Trophoblast cell (in vitro differentiated cells and primary cell): ENCODE data around the gene OR6X1. TPM values are rescaled to one million over a fixed set of nuclear protein-coding genes. Genes with fewer than 3 reads are reported as not detected.

Experiments
- DNase-seq, 2 donors: peaks; one replicate each; pipeline ENCODE4 v3.0.0-alpha.2; 2016
- H2AFZ ChIP-seq: 2 replicates; pipeline ENCODE4 v1.6.1; 2013; ENCODE audit warnings: low read length, moderate library complexity, mild to moderate bottlenecking; ENCODE audit not compliant: insufficient read depth, poor library complexity
- H2AK5ac ChIP-seq: 2 replicates; pipeline ENCODE4 v1.6.1; 2013; ENCODE audit warnings: mild to moderate bottlenecking, low read length
- H2BK120ac ChIP-seq: 2 replicates; pipeline ENCODE4 v1.6.1; 2013; ENCODE audit warnings: low read length, mild to moderate bottlenecking, moderate library complexity; ENCODE audit not compliant: insufficient read depth, poor library complexity
- H2BK12ac ChIP-seq: 2 replicates; pipeline ENCODE4 v1.6.1; 2013; ENCODE audit warnings: mild to moderate bottlenecking, low read length, moderate library complexity
- H2BK5ac ChIP-seq: 2 replicates; pipeline ENCODE4 v1.6.1; 2013; ENCODE audit warnings: low read length, low read depth, moderate library complexity, mild to moderate bottlenecking; ENCODE audit not compliant: poor library complexity
- H3K14ac ChIP-seq: 2 replicates; pipeline ENCODE4 v1.6.1; 2013; ENCODE audit warnings: mild to moderate bottlenecking, low read length
- H3K18ac ChIP-seq: 2 replicates; pipeline ENCODE4 v1.6.1; 2013; ENCODE audit warnings: mild to moderate bottlenecking, low read length
- H3K23ac ChIP-seq: 2 replicates; pipeline ENCODE4 v1.6.1; 2013; ENCODE audit warnings: low read length
- H3K27ac ChIP-seq: 2 replicates; pipeline ENCODE4 v1.5.1; 2013; ENCODE audit warnings: low read depth, mild to moderate bottlenecking, inconsistent platforms, low read length, moderate library complexity
- H3K27me3 ChIP-seq: 2 replicates; pipeline ENCODE4 v1.6.1; 2013; ENCODE audit warnings: inconsistent platforms, mild to moderate bottlenecking, low read length, moderate library complexity; ENCODE audit not compliant: insufficient read depth
- H3K36me3 ChIP-seq, 2 experiments: 1 replicate in 1 of 2; 2 replicates in 1 of 2; pipeline ENCODE4 v1.6.1; 2013; ENCODE audit warnings: low read length in 2 of 2, mild to moderate bottlenecking in 2 of 2, moderate library complexity in 1 of 2; ENCODE audit not compliant: insufficient read depth in 2 of 2, control insufficient read depth in 1 of 2
- H3K4ac ChIP-seq: 2 replicates; pipeline ENCODE4 v1.6.1; 2013; ENCODE audit warnings: low read depth, mild to moderate bottlenecking, low read length, moderate library complexity
- H3K4me1 ChIP-seq, 2 experiments: 1 replicate in 1 of 2; 2 replicates in 1 of 2; pipeline ENCODE4 v1.6.1; 2013; ENCODE audit warnings: low read length in 2 of 2, mild to moderate bottlenecking in 2 of 2, moderate library complexity in 1 of 2; ENCODE audit not compliant: insufficient read depth in 2 of 2, control insufficient read depth in 1 of 2
- H3K4me2 ChIP-seq: 2 replicates; pipeline ENCODE4 v1.6.1; 2013; ENCODE audit warnings: inconsistent platforms, mild to moderate bottlenecking, low read length, moderate library complexity
- H3K4me3 ChIP-seq: 2 replicates; pipeline ENCODE4 v1.5.1; 2013; ENCODE audit warnings: mild to moderate bottlenecking, low read depth, low read length, inconsistent platforms
- H3K79me1 ChIP-seq: one replicate; pipeline ENCODE4 v1.6.1; 2013; ENCODE audit warnings: low read length
- H3K79me2 ChIP-seq: 2 replicates; pipeline ENCODE4 v1.6.1; 2013; ENCODE audit warnings: low read length, mild to moderate bottlenecking; ENCODE audit not compliant: control insufficient read depth, insufficient read depth, poor library complexity
- H3K9ac ChIP-seq: 2 replicates; pipeline ENCODE4 v1.6.1; 2013; ENCODE audit warnings: mild to moderate bottlenecking, low read length
- H3K9me3 ChIP-seq: 2 replicates; pipeline ENCODE4 v1.6.1; 2013; ENCODE audit warnings: low read depth, mild to moderate bottlenecking, control low read depth, inconsistent platforms, low read length; ENCODE audit not compliant: insufficient read depth
- H4K12ac ChIP-seq: 2 replicates; pipeline ENCODE4 v1.6.1; 2013; ENCODE audit warnings: low read depth, mild to moderate bottlenecking, low read length, moderate library complexity
- H4K8ac ChIP-seq: 2 replicates; pipeline ENCODE4 v1.6.1; 2013; ENCODE audit warnings: low read depth, mild to moderate bottlenecking, low read length, moderate library complexity
- H4K91ac ChIP-seq: one replicate; pipeline ENCODE4 v1.6.1; 2013; ENCODE audit warnings: low read depth, mild to moderate bottlenecking, low read length, moderate library complexity
- WGBS: extraction: QIAGEN DNeasy Blood & Tissue Kit; methylation state at CpG from one replicate; pipeline ENCODE4 v1.1.7; 2013; ENCODE audit warnings: missing lambda C conversion rate; ENCODE audit not compliant: insufficient read length, insufficient coverage; ENCODE audit errors: extremely low coverage; 5-methylcytosine and 5-hydroxymethylcytosine counted together
- polyA plus RNA-seq: library from polyadenylated mRNA; stranded (reverse); fragments of 200-250 nt; gene quantifications from 2 replicates; pipeline ENCODE4 v1.2.3, GENCODE V29; 2013

Gene OR6X1
- 0.36 and 0.49 TPM in 2 replicates for polyA plus RNA-seq

GRCh38 chr11:123754101-123754568 is at the start of gene OR6X1:
TSS of gene OR6X1 (minus strand) at chr11:123754518. CDS start at chr11:123754518, 0 bp downstream.
- Histone ChIP-seq H3K4me1 (no peaks in the 10 kb centered on the region), H3K4me3 (no peak within 1 kb of the TSS), H3K79me1 (no peaks in the 10 kb centered on the region), H3K23ac (no peak within 1 kb of the TSS), H2AK5ac (no peak within 1 kb of the TSS), H3K4me2 (no peak within 1 kb of the TSS), H3K18ac (no peak within 1 kb of the TSS), H2AFZ (no peak within 1 kb of the TSS), H2BK5ac (no peak within 1 kb of the TSS), H3K36me3 (no peaks in the 10 kb centered on the region), H2BK12ac (no peak within 1 kb of the TSS), H3K9ac (no peak within 1 kb of the TSS), H2BK120ac (no peak within 1 kb of the TSS), H3K79me2 (no peaks in the 10 kb centered on the region), H3K14ac (no peak within 1 kb of the TSS), H3K27me3 (no peaks in the 10 kb centered on the region), H4K12ac (no peak within 1 kb of the TSS), H3K9me3 (no peaks in the 10 kb centered on the region), H4K8ac (no peak within 1 kb of the TSS), H3K27ac (no peak within 1 kb of the TSS), H4K91ac (no peak within 1 kb of the TSS), H3K4ac (no peak within 1 kb of the TSS)
- no peak for DNase-seq
- WGBS = no CpG with 5 or more reads among the region's 3 CpGs

GRCh38 chr11:123801765-123802164 is 47.4 kb upstream of the OR6X1 start:
- no peaks in the 10 kb centered on the region for H3K4me1 ChIP-seq
- DNase-seq = no peak
- no peaks in the 10 kb centered on the region for H3K9me3 ChIP-seq
- no peaks in the 10 kb centered on the region for H3K79me1 ChIP-seq
- no peak overlapping the region for H2AK5ac ChIP-seq
- no peak overlapping the region for H4K8ac ChIP-seq
- no peak overlapping the region for H3K4me3 ChIP-seq
- H2BK5ac ChIP-seq = no peak overlapping the region
- no peak overlapping the region for H4K12ac ChIP-seq
- H3K4ac ChIP-seq = no peak overlapping the region
- WGBS = no CpG with 5 or more reads among the region's 1 CpG
- no peaks in the 10 kb centered on the region for H3K36me3 ChIP-seq
- no peak overlapping the region for H3K27ac ChIP-seq
- H2BK12ac ChIP-seq = no peak overlapping the region
- H3K79me2 ChIP-seq = no peaks in the 10 kb centered on the region
- no peak overlapping the region for H3K9ac ChIP-seq
- H3K18ac ChIP-seq = no peak overlapping the region
- no peak overlapping the region for H2BK120ac ChIP-seq
- H3K4me2 ChIP-seq = no peak overlapping the region
- no peak overlapping the region for H3K14ac ChIP-seq
- no peak overlapping the region for H4K91ac ChIP-seq
- H2AFZ ChIP-seq = no peak overlapping the region
- H3K23ac ChIP-seq = no peak overlapping the region
- H3K27me3 ChIP-seq = no peaks in the 10 kb centered on the region

GRCh38 chr11:123800036-123800435 is 45.7 kb upstream of the OR6X1 start:
- Histone ChIP-seq H2AK5ac (no peak overlapping the region), H3K14ac (no peak overlapping the region), H3K23ac (no peak overlapping the region), H3K27ac (no peak overlapping the region), H4K91ac (no peak overlapping the region), H2BK5ac (no peak overlapping the region), H3K9ac (no peak overlapping the region), H3K79me1 (no peaks in the 10 kb centered on the region), H2BK12ac (no peak overlapping the region), H3K36me3 (no peaks in the 10 kb centered on the region), H3K27me3 (no peaks in the 10 kb centered on the region), H3K4me3 (no peak overlapping the region), H2BK120ac (no peak overlapping the region), H3K4me2 (no peak overlapping the region), H2AFZ (no peak overlapping the region), H3K4ac (no peak overlapping the region), H3K4me1 (no peaks in the 10 kb centered on the region), H3K9me3 (no peaks in the 10 kb centered on the region), H3K18ac (no peak overlapping the region), H4K8ac (no peak overlapping the region), H4K12ac (no peak overlapping the region), H3K79me2 (no peaks in the 10 kb centered on the region)
- no CpG with 5 or more reads among the region's 3 CpGs for WGBS
- DNase-seq = no peak

- Histone ChIP-seq H3K79me1 (no peaks in the 10 kb centered on the region), H2BK120ac (no peak overlapping the region), H3K9ac (no peak overlapping the region), H3K4me1 (no peaks in the 10 kb centered on the region), H4K91ac (no peak overlapping the region), H3K79me2 (no peaks in the 10 kb centered on the region), H3K4me2 (no peak overlapping the region), H3K4me3 (no peak overlapping the region), H2AFZ (no peak overlapping the region), H3K27ac (no peak overlapping the region), H3K36me3 (no peaks in the 10 kb centered on the region), H4K8ac (no peak overlapping the region), H2AK5ac (no peak overlapping the region), H3K23ac (no peak overlapping the region), H3K18ac (no peak overlapping the region), H2BK5ac (no peak overlapping the region), H3K4ac (no peak overlapping the region), H3K27me3 (no peaks in the 10 kb centered on the region), H3K14ac (no peak overlapping the region), H2BK12ac (no peak overlapping the region), H3K9me3 (no peaks in the 10 kb centered on the region), H4K12ac (no peak overlapping the region)
- DNase-seq = no peak
- WGBS = no CpG with 5 or more reads among the region's 4 CpGs
Measured at GRCh38 chr11:123799438-123799837, 45.1 kb upstream of the OR6X1 start.
